Neural crest cell (in vitro differentiated cells): Measurements from ENCODE around the gene EIF1AX. TPM values are rescaled to one million over a fixed set of nuclear protein-coding genes. Genes with fewer than 3 reads are reported as not detected.
A peak's percentile ranks its signal among the peaks of the same experiment; 100 is the strongest.

Experiments used
- DNase-seq: peaks from one replicate; pipeline ENCODE4 v3.0.0; 2021; ENCODE audit warnings: low read depth, mixed read lengths, low spot score
- H3K27ac Mint-ChIP-seq: one replicate; pipeline ENCODE4 v1.8.0; 2021; ENCODE audit warnings: mild to moderate bottlenecking, mixed read lengths; ENCODE audit not compliant: unreplicated experiment
- H3K27me3 Mint-ChIP-seq: 2 replicates; pipeline ENCODE4 v1.8.0; 2021; ENCODE audit warnings: low read depth, mild to moderate bottlenecking, mixed read lengths
- H3K36me3 Mint-ChIP-seq: 2 replicates; pipeline ENCODE4 v1.8.0; 2021; ENCODE audit warnings: low read depth, mild to moderate bottlenecking, mixed read lengths
- H3K4me1 Mint-ChIP-seq: 2 replicates; pipeline ENCODE4 v1.8.0; 2021; ENCODE audit warnings: mixed read lengths
- H3K4me3 Mint-ChIP-seq: one replicate; pipeline ENCODE4 v1.8.0; 2021; ENCODE audit warnings: mild to moderate bottlenecking, mixed read lengths
- H3K9me3 Mint-ChIP-seq: 2 replicates; pipeline ENCODE4 v1.8.0; 2021; ENCODE audit warnings: mixed read lengths
- CTCF ChIP-seq: fragments of 200-600 bp; sonication (generic); conservative IDR thresholded peaks from 2 replicates; pipeline ENCODE4 v1.5.0; 2021; ENCODE audit warnings: antibody characterized with exemption, mild to moderate bottlenecking
- total RNA-seq: library from RNA; stranded (reverse); gene quantifications from 2 replicates; pipeline ENCODE4 v1.2.1, GENCODE V29; 2021

The EIF1AX gene
- total RNA-seq, 1 donor from 2014 or later = 109 TPM

GRCh38 chrX:20124964-20125363, 16.7 kb downstream of the EIF1AX start:
- Mint-ChIP-seq H3K27me3 (no peaks in the 10 kb centered on the region), H3K27ac (no peak overlapping the region), H3K36me3 (no peaks in the 10 kb centered on the region), H3K4me3 (no peak overlapping the region), H3K4me1 (no peaks in the 10 kb centered on the region), H3K9me3 (no peaks in the 10 kb centered on the region)
- no peak for DNase-seq
- no peak for TF ChIP-seq CTCF

GRCh38 chrX:20118065-20118824, 23.4 kb downstream of the EIF1AX start:
- TF ChIP-seq CTCF = no peak
- Mint-ChIP-seq H3K27ac (no peak overlapping the region), H3K36me3 (no peaks in the 10 kb centered on the region), H3K4me3 (peak overlapping the region; percentile 34), H3K27me3 (peaks cover 30% of the 10 kb centered on the region), H3K4me1 (peaks cover 4% of the 10 kb centered on the region), H3K9me3 (no peaks in the 10 kb centered on the region)
- no peak for DNase-seq

- Mint-ChIP-seq H3K36me3 (no peaks in the 10 kb centered on the region), H3K27ac (no peak within 1 kb of the TSS), H3K9me3 (no peaks in the 10 kb centered on the region), H3K4me1 (peaks cover 4% of the 10 kb centered on the region), H3K4me3 (peak within 1 kb of the TSS; percentile 75), H3K27me3 (peaks cover 30% of the 10 kb centered on the region)
- DNase-seq = peak; percentile 12
- TF ChIP-seq CTCF = no peak
These were observed 24.9 kb downstream of the EIF1AX start, which contains the start of gene MAP7D2 for GRCh38 chrX:20116577-20117240. Gene MAP7D2, minus strand, starts transcription at chrX:20116907. Its CDS starts 28 bp downstream, at chrX:20116879.

- Mint-ChIP-seq H3K4me3 (peak overlapping the region; percentile 75), H3K36me3 (no peaks in the 10 kb centered on the region), H3K27me3 (peaks cover 30% of the 10 kb centered on the region), H3K27ac (no peak overlapping the region), H3K4me1 (peaks cover 4% of the 10 kb centered on the region), H3K9me3 (no peaks in the 10 kb centered on the region)
- no peak for TF ChIP-seq CTCF
- DNase-seq = no peak
These were observed 25.5 kb downstream of the EIF1AX start for GRCh38 chrX:20116087-20116576.

GRCh38 chrX:20112022-20112774, 29.4 kb downstream of the EIF1AX start:
- no peak for DNase-seq
- no peaks in the 10 kb centered on the region for H3K36me3 Mint-ChIP-seq
- TF ChIP-seq CTCF = no peak
- no peak overlapping the region for H3K27ac Mint-ChIP-seq
- H3K27me3 Mint-ChIP-seq = peaks cover 20% of the 10 kb centered on the region
- H3K4me3 Mint-ChIP-seq = no peak overlapping the region
- H3K4me1 Mint-ChIP-seq = peaks cover 4% of the 10 kb centered on the region
- H3K9me3 Mint-ChIP-seq = no peaks in the 10 kb centered on the region
